GM19043 (cell line): ENCODE results near the gene PET117.
A peak's percentile ranks its signal among the peaks of the same experiment; 100 is the strongest.
"Not testable (repeated sequence)": the region's sequence is repeated elsewhere in the genome, so short reads cannot be mapped to it uniquely, and the experiment has no call there.

ENCODE experiments used
- ATAC-seq: cut with Tn5 transposase; IDR thresholded peaks from one replicate; pipeline ENCODE4 v1.9.1; 2021; ENCODE audit warnings: low read depth; ENCODE audit not compliant: unreplicated experiment

PET117 gene

GRCh38 chr20:18137412-18138265 lies at the start of gene PET117, which contains the start of gene KAT14:
TSS of gene PET117 (plus strand) at chr20:18137863. CDS start at chr20:18137956, 93 bp downstream.
TSS of gene KAT14 (plus strand) at chr20:18137863. CDS start at chr20:18142661, 4,798 bp downstream.
- ATAC-seq: peak; percentile 91

- ATAC-seq: not testable (repeated sequence)
Observed at GRCh38 chr20:18088298-18088697, 49.4 kb upstream of the PET117 start.

GRCh38 chr20:18088841-18089240 lies 48.8 kb upstream of the PET117 start:
- not testable (repeated sequence) for ATAC-seq

GRCh38 chr20:18090044-18090443 lies 47.6 kb upstream of the PET117 start:
- ATAC-seq: no peak

- no peak for ATAC-seq
Observed at GRCh38 chr20:18090477-18090876, 47.2 kb upstream of the PET117 start.

- no peak for ATAC-seq
Observed at GRCh38 chr20:18091623-18092022, 46.0 kb upstream of the PET117 start.

GRCh38 chr20:18092890-18093289 lies 44.8 kb upstream of the PET117 start:
- ATAC-seq: no peak

- ATAC-seq: no peak
Observed at GRCh38 chr20:18093388-18093787, 44.3 kb upstream of the PET117 start.

GRCh38 chr20:18094191-18094590 lies 43.5 kb upstream of the PET117 start:
- ATAC-seq: no peak

- not testable (repeated sequence) for ATAC-seq
Observed at GRCh38 chr20:18100569-18100968, 37.1 kb upstream of the PET117 start.

- ATAC-seq: no peak
Observed at GRCh38 chr20:18101125-18101810, 36.4 kb upstream of the PET117 start.

- no peak for ATAC-seq
Observed at GRCh38 chr20:18103497-18103896, 34.2 kb upstream of the PET117 start.

- ATAC-seq: no peak
Observed at GRCh38 chr20:18108326-18108725, 29.3 kb upstream of the PET117 start.

GRCh38 chr20:18128574-18128973 lies 9.1 kb upstream of the PET117 start:
- ATAC-seq: not testable (repeated sequence)

GRCh38 chr20:18132663-18133062 lies 5.0 kb upstream of the PET117 start:
- no peak for ATAC-seq

- ATAC-seq: no peak
Observed at GRCh38 chr20:18133962-18134361, 3.7 kb upstream of the PET117 start.

GRCh38 chr20:18138266-18138582 lies 561 bp downstream of the PET117 start:
- ATAC-seq: no peak

GRCh38 chr20:18138639-18139583 lies 1.2 kb downstream of the PET117 start:
- ATAC-seq: no peak

- no peak for ATAC-seq
Observed at GRCh38 chr20:18139832-18140231, 2.2 kb downstream of the PET117 start.

- no peak for ATAC-seq
Observed at GRCh38 chr20:18144541-18145099, 7.0 kb downstream of the PET117 start.
